IMR-90 (cell line): ENCODE measurements around the gene IFIT3. TPM values are rescaled to one million over a fixed set of nuclear protein-coding genes. Genes with fewer than 3 reads are reported as not detected.
A peak's percentile ranks its signal among the peaks of the same experiment; 100 is the strongest.

ENCODE experiments used
- ATAC-seq: fragments of 200-7000 bp; cut with Tn5 transposase; 2 replicates; pipeline ENCODE4 v1.9.1; 2020; ENCODE audit warnings: low read depth, mild to moderate bottlenecking, moderate library complexity
- BruUV-seq: library from RNA; stranded (reverse); fragments of 400-500 nt; replicated peaks from 2 replicates; lab custom pipeline; 2021; lab: Mats Ljungman, UMichigan
- CTCF ChIA-PET: fragments of 300-600 bp; formaldehyde crosslinking; extraction: SDS; loops from one replicate; lab custom pipeline; 2021; ENCODE audit warnings: antibody characterized with exemption; lab: Yijun Ruan, JAX
- POLR2A ChIA-PET: fragments of 300-600 bp; sonication (Branson Sonifier 250); formaldehyde crosslinking; loops from one replicate; lab custom pipeline; 2022; ENCODE audit warnings: antibody characterized with exemption; ENCODE audit not compliant: unreplicated experiment; lab: Charles Lee
- DNase-seq: peaks from one replicate; pipeline ENCODE4 v3.0.0; 2013
- H2AFZ ChIP-seq: replicated peaks from 2 replicates; pipeline ENCODE3; 2013; ENCODE audit warnings: low read length, mild to moderate bottlenecking; ENCODE audit not compliant: poor library complexity
- H2AK5ac ChIP-seq: 2 replicates; pipeline ENCODE4 v1.6.1; 2013; ENCODE audit warnings: low read depth, low read length, inconsistent platforms
- H2AK9ac ChIP-seq: replicated peaks from 2 replicates; pipeline ENCODE3; 2013; ENCODE audit warnings: mild to moderate bottlenecking, low read depth, low read length, moderate library complexity; ENCODE audit not compliant: poor library complexity
- H2BK120ac ChIP-seq: 2 replicates; pipeline ENCODE4 v1.6.1; 2013; ENCODE audit warnings: low read depth, low read length, inconsistent platforms
- H2BK15ac ChIP-seq: 3 replicates; pipeline ENCODE4 v1.6.1; 2013; ENCODE audit warnings: low read depth, low read length, inconsistent platforms
- H2BK20ac ChIP-seq: 2 replicates; pipeline ENCODE4 v1.6.1; 2013; ENCODE audit warnings: low read depth, mild to moderate bottlenecking, inconsistent platforms, low read length, moderate library complexity
- H2BK5ac ChIP-seq: 2 replicates; pipeline ENCODE4 v1.6.1; 2013; ENCODE audit warnings: mild to moderate bottlenecking, low read depth, low read length, inconsistent platforms; ENCODE audit not compliant: poor library complexity, severe bottlenecking
- H3K14ac ChIP-seq: replicated peaks from 2 replicates; pipeline ENCODE4 v1.6.1; 2013; ENCODE audit warnings: low read depth, low read length, inconsistent platforms
- H3K18ac ChIP-seq: 2 replicates; pipeline ENCODE4 v1.6.1; 2013; ENCODE audit warnings: low read depth, low read length, control low read depth
- H3K23ac ChIP-seq: 2 replicates; pipeline ENCODE4 v1.6.1; 2013; ENCODE audit warnings: low read depth, low read length, inconsistent platforms
- H3K27ac ChIP-seq: 2 replicates; pipeline ENCODE4 v1.5.1; 2013; ENCODE audit warnings: mild to moderate bottlenecking, control low read depth, low read length; ENCODE audit not compliant: insufficient read depth
- H3K27me3 ChIP-seq: 2 replicates; pipeline ENCODE4 v1.6.1; 2013; ENCODE audit warnings: low read length; ENCODE audit not compliant: control insufficient read depth, insufficient read depth
- H3K36me3 ChIP-seq: 2 replicates; pipeline ENCODE4 v1.6.1; 2013; ENCODE audit warnings: low read length, mixed read lengths; ENCODE audit not compliant: control insufficient read depth, insufficient read depth
- H3K4ac ChIP-seq: 2 replicates; pipeline ENCODE4 v1.6.1; 2013; ENCODE audit warnings: low read depth, low read length, inconsistent platforms
- H3K4me1 ChIP-seq: 2 replicates; pipeline ENCODE4 v1.6.1; 2013; ENCODE audit warnings: low read length, mixed read lengths; ENCODE audit not compliant: control insufficient read depth, insufficient read depth
- H3K4me2 ChIP-seq: 2 replicates; pipeline ENCODE4 v1.6.1; 2013; ENCODE audit warnings: low read depth, mild to moderate bottlenecking, control low read depth, low read length, moderate library complexity
- H3K4me3 ChIP-seq: 2 replicates; pipeline ENCODE4 v1.5.1; 2013; ENCODE audit warnings: low read depth, mild to moderate bottlenecking, control low read depth, low read length, moderate library complexity; ENCODE audit not compliant: insufficient read depth
- H3K56ac ChIP-seq: 2 replicates; pipeline ENCODE4 v1.6.1; 2013; ENCODE audit warnings: low read length, inconsistent platforms; ENCODE audit not compliant: insufficient read depth; ENCODE audit errors: extremely low read depth
- H3K79me1 ChIP-seq, 2 experiments: 2 replicates each; pipeline ENCODE4 v1.6.1; 2013; ENCODE audit warnings: low read length in 2 of 2, inconsistent platforms in 1 of 2, low read depth in 1 of 2
- H3K9ac ChIP-seq: 2 replicates; pipeline ENCODE4 v1.6.1; 2013; ENCODE audit warnings: low read depth, low read length, control low read depth
- H3K9me1 ChIP-seq: 2 replicates; pipeline ENCODE4 v1.6.1; 2013; ENCODE audit warnings: low read length, inconsistent platforms; ENCODE audit not compliant: insufficient read depth
- H3K9me3 ChIP-seq: 2 replicates; pipeline ENCODE4 v1.6.1; 2013; ENCODE audit warnings: low read length; ENCODE audit not compliant: control insufficient read depth, insufficient read depth
- H4K20me1 ChIP-seq: 2 replicates; pipeline ENCODE4 v1.6.1; 2013; ENCODE audit warnings: low read length, inconsistent platforms; ENCODE audit not compliant: insufficient read depth
- H4K5ac ChIP-seq: 2 replicates; pipeline ENCODE4 v1.6.1; 2013; ENCODE audit warnings: mild to moderate bottlenecking, low read depth, low read length, control low read depth
- H4K8ac ChIP-seq, 2 experiments: 2 replicates each; pipeline ENCODE4 v1.6.1; 2013; ENCODE audit warnings: low read depth in 2 of 2, low read length in 2 of 2, control low read depth in 1 of 2, inconsistent platforms in 1 of 2
- H4K91ac ChIP-seq: 2 replicates; pipeline ENCODE4 v1.6.1; 2013; ENCODE audit warnings: low read depth, low read length, inconsistent platforms; ENCODE audit not compliant: insufficient read depth
- BHLHE40 ChIP-seq: fragments of 150-350 bp; IDR thresholded peaks from 2 replicates; pipeline ENCODE4 v1.6.1; 2016; ENCODE audit warnings: mild to moderate bottlenecking, low read depth, low read length
- CEBPB ChIP-seq: IDR thresholded peaks from 2 replicates; pipeline ENCODE4 v1.6.1; 2012; ENCODE audit warnings: low read depth, low read length, improper control_type of control experiment
- CHD1 ChIP-seq: IDR thresholded peaks from 2 replicates; pipeline ENCODE4 v1.6.1; 2012; ENCODE audit warnings: low read depth, low read length, improper control_type of control experiment
- CTCF ChIP-seq: conservative IDR thresholded peaks from 2 replicates; pipeline ENCODE4 v1.5.1; 2012; ENCODE audit warnings: mild to moderate bottlenecking, low read depth, low read length, improper control_type of control experiment
- ELK1 ChIP-seq: fragments of 150-350 bp; IDR thresholded peaks from 2 replicates; pipeline ENCODE4 v1.6.1; 2016; ENCODE audit warnings: low read depth, mild to moderate bottlenecking, low read length, moderate library complexity, borderline replicate concordance
- FOS ChIP-seq: fragments of 150-350 bp; IDR thresholded peaks from 2 replicates; pipeline ENCODE4 v1.6.1; 2016; ENCODE audit warnings: low read depth, low read length
- MAFK ChIP-seq: IDR thresholded peaks from 2 replicates; pipeline ENCODE4 v1.6.1; 2012; ENCODE audit warnings: low read depth, low read length, improper control_type of control experiment
- MAZ ChIP-seq: IDR thresholded peaks from 2 replicates; pipeline ENCODE4 v1.6.1; 2012; ENCODE audit warnings: low read depth, mild to moderate bottlenecking, low read length, improper control_type of control experiment, moderate library complexity, borderline replicate concordance
- MXI1 ChIP-seq: IDR thresholded peaks from 2 replicates; pipeline ENCODE4 v1.6.1; 2012; ENCODE audit warnings: low read depth, mild to moderate bottlenecking, low read length, moderate library complexity, borderline replicate concordance
- NFE2L2 ChIP-seq: fragments of 150-350 bp; IDR thresholded peaks from 2 replicates; pipeline ENCODE4 v1.6.1; 2016; ENCODE audit warnings: low read depth, mild to moderate bottlenecking, low read length
- POLR2A ChIP-seq: IDR thresholded peaks from 2 replicates; pipeline ENCODE4 v1.6.1; 2012; ENCODE audit warnings: mild to moderate bottlenecking, low read depth, low read length
- RAD21 ChIP-seq: IDR thresholded peaks from 2 replicates; pipeline ENCODE4 v1.6.1; 2012; ENCODE audit warnings: low read length, improper control_type of control experiment
- RCOR1 ChIP-seq: IDR thresholded peaks from 2 replicates; pipeline ENCODE4 v1.6.1; 2012; ENCODE audit warnings: mild to moderate bottlenecking, low read length, improper control_type of control experiment; ENCODE audit not compliant: insufficient replicate concordance
- RFX5 ChIP-seq: IDR thresholded peaks from 2 replicates; pipeline ENCODE4 v1.8.0; 2012; ENCODE audit warnings: low read depth, mild to moderate bottlenecking, low read length, moderate library complexity
- SMC3 ChIP-seq: fragments of 150-350 bp; IDR thresholded peaks from 2 replicates; pipeline ENCODE4 v1.6.1; 2016; ENCODE audit warnings: low read depth, mild to moderate bottlenecking, antibody characterized with exemption, low read length, moderate library complexity
- USF2 ChIP-seq: fragments of 150-350 bp; IDR thresholded peaks from 2 replicates; pipeline ENCODE4 v1.6.1; 2017; ENCODE audit warnings: mild to moderate bottlenecking, antibody characterized with exemption, low read length, low read depth
- WGBS, 2 experiments: methylation state at CpG; one replicate each; pipeline versions ENCODE4 v1.1.5 to v1.1.7; 2013; ENCODE audit warnings: missing lambda C conversion rate in 2 of 2; ENCODE audit not compliant: insufficient read length in 1 of 2; ENCODE audit errors: extremely low coverage in 2 of 2; 5-methylcytosine and 5-hydroxymethylcytosine counted together
- dilution Hi-C: fragments of 300-500 bp; cut with HindIII; formaldehyde crosslinking; loops from one replicate; pipeline ENCODE4 v1.14.3; 2018; ENCODE audit warnings: low sequenced_read_pairs; ENCODE audit not compliant: unreplicated experiment
- in situ Hi-C: fragments of 300-500 bp; cut with MboI; formaldehyde crosslinking; loops from 3 replicates; pipeline ENCODE4 v1.14.3; 2019; ENCODE audit warnings: low sequenced_read_pairs, inconsistent platforms, mixed read lengths
- intact Hi-C: fragments of 100-400 bp; cut with micrococcal nuclease; formaldehyde crosslinking; loops from 2 replicates; pipeline ENCODE4 v1.10.0; 2022
- polyA plus RNA-seq, 3 experiments: library from polyadenylated mRNA; depleted of rRNA; stranded (reverse); fragments of >200 nt; gene quantifications; 2 replicates each; pipeline ENCODE4 v1.2.3, GENCODE V29; 2012; ENCODE audit warnings: low replicate concordance in 1 of 3
- total RNA-seq: library from RNA; depleted of rRNA; stranded (reverse); fragments of >200 nt; gene quantifications from 2 replicates; pipeline ENCODE4 v1.2.3, GENCODE V29; 2012

IFIT3 gene
- total and polyA plus RNA-seq, 2 of the 4 experiments (the other 2 are of a cell fraction) = 3.5 to 7.3 TPM

GRCh38 chr10:89280508-89280907 is 47.3 kb upstream of the IFIT3 start:
- TF ChIP-seq MAFK (no peak), RCOR1 (no peak), SMC3 (no peak), CTCF (no peak), POLR2A (no peak), ELK1 (no peak), RFX5 (no peak), MAZ (no peak), BHLHE40 (no peak), NFE2L2 (no peak), FOS (no peak), CEBPB (no peak), MXI1 (no peak), CHD1 (no peak), RAD21 (no peak), USF2 (no peak)
- no peak overlapping the region for H2BK5ac ChIP-seq
- in situ Hi-C loops (no loop called here), dilution Hi-C loops (no loop called here), intact Hi-C loops (loop anchor here (5.0 kb wide), 1 partner anchor 72 kb away; no protein-coding TSS in a partner anchor)
- H2AFZ ChIP-seq = no peak overlapping the region
- H2AK9ac ChIP-seq = no peak overlapping the region
- POLR2A ChIA-PET = no interaction called here
- 0 out of 2 replicates have a peak overlapping the region, but pooled peaks have one; percentile 38 for H2AK5ac ChIP-seq
- H4K91ac ChIP-seq = no peak overlapping the region
- H3K23ac ChIP-seq = no peak overlapping the region
- CTCF ChIA-PET = no interaction called here
- no peaks in the 10 kb centered on the region for H3K36me3 ChIP-seq
- H3K27ac ChIP-seq = no peak overlapping the region
- no peak overlapping the region for H4K5ac ChIP-seq
- no peaks in the 10 kb centered on the region for H3K79me1 ChIP-seq
- no peaks in the 10 kb centered on the region for H3K9me3 ChIP-seq
- DNase-seq (no peak), ATAC-seq (no peak)
- H3K14ac ChIP-seq = no peak overlapping the region
- peak overlapping the region; percentile 16; the same call in 1 of the 2 replicates for H2BK20ac ChIP-seq
- H3K4ac ChIP-seq = 0 out of 2 replicates have a peak overlapping the region, but pooled peaks have one; percentile 32
- no peak overlapping the region for H4K8ac ChIP-seq
- H3K9ac ChIP-seq = no peak overlapping the region
- BruUV-seq = no TSS peak
- 0 out of 2 replicates have a peak overlapping the region, but pooled peaks have one; percentile 14 for H2BK120ac ChIP-seq
- no peaks in the 10 kb centered on the region for H3K27me3 ChIP-seq
- peaks cover 27% of the 10 kb centered on the region for H3K4me1 ChIP-seq
- H3K4me3 ChIP-seq = no peak overlapping the region
- no peaks in the 10 kb centered on the region for H3K9me1 ChIP-seq
- H2BK15ac ChIP-seq = no peak overlapping the region; the same call in 2 of the 3 replicates
- WGBS, 2 experiments = no CpG with 5 or more reads among the region's 3 CpGs
- H3K4me2 ChIP-seq = no peak overlapping the region
- no peaks in the 10 kb centered on the region for H4K20me1 ChIP-seq
- no peak overlapping the region for H3K56ac ChIP-seq
- H3K18ac ChIP-seq = no peak overlapping the region
